Sigmoid colon (tissue), 7 donors: ENCODE measurements around the gene PIGBOS1. TPM values are rescaled to one million over a fixed set of nuclear protein-coding genes. Genes with fewer than 3 reads are reported as not detected.

ENCODE experiments used
- DNase-seq: peaks from one replicate; pipeline ENCODE4 v3.0.0-alpha.2; 2019
- H3K27ac ChIP-seq, 4 donors: fragments of 200-600 bp; sonication (generic); one replicate each; pipeline ENCODE4 v1.5.1; 2016 to 2019; ENCODE audit warnings: mild to moderate bottlenecking in 1 of 4
- H3K27me3 ChIP-seq, 3 donors: fragments of 200-600 bp; sonication (generic); one replicate each; pipeline ENCODE4 v1.5.1; 2019; ENCODE audit warnings: mild to moderate bottlenecking in 1 of 3
- H3K36me3 ChIP-seq, 4 donors: fragments of 200-600 bp; sonication (generic); one replicate each; pipeline ENCODE4 v1.5.1; 2016 to 2019
- H3K4me1 ChIP-seq, 4 donors: fragments of 200-600 bp; sonication (generic); one replicate each; pipeline ENCODE4 v1.5.1; 2017 to 2019
- H3K4me3 ChIP-seq, 4 donors: fragments of 200-600 bp; sonication (generic); one replicate each; pipeline ENCODE4 v1.5.1; 2017 to 2019; ENCODE audit warnings: mild to moderate bottlenecking in 2 of 4, moderate library complexity in 1 of 4
- H3K9me3 ChIP-seq, 4 donors: fragments of 200-600 bp in 3 of 4; sonication (generic) in 3 of 4; one replicate each; pipeline versions ENCODE4 v1.5.1 to v1.6.1; 2013 to 2019
- CTCF ChIP-seq, 4 experiments: fragments of 450-650 bp in 3 of 4; fragments of 200-600 bp in 1 of 4; IDR thresholded peaks; one replicate each; pipeline ENCODE4 v1.5.1; 2016 to 2019; ENCODE audit warnings: antibody characterized with exemption in 4 of 4, mild to moderate bottlenecking in 3 of 4, moderate library complexity in 2 of 4
- EP300 ChIP-seq, 4 donors: sonication (generic); formaldehyde crosslinking; IDR thresholded peaks; one replicate each; pipeline ENCODE4 v1.6.1; 2017; ENCODE audit warnings: antibody characterized with exemption in 4 of 4
- POLR2A ChIP-seq, 2 donors: fragments of 450-650 bp; IDR thresholded peaks; one replicate each; pipeline ENCODE4 v1.6.1; 2016; ENCODE audit warnings: antibody characterized with exemption in 2 of 2, mild to moderate bottlenecking in 2 of 2, moderate library complexity in 2 of 2
- POLR2AphosphoS5 ChIP-seq, 4 donors: sonication (generic); formaldehyde crosslinking; IDR thresholded peaks; one replicate each; pipeline ENCODE4 v1.6.1; 2017; ENCODE audit warnings: antibody characterized with exemption in 4 of 4
- WGBS, 2 donors: extraction: QIAGEN DNeasy Blood & Tissue Kit; methylation state at CpG; one replicate each; pipeline ENCODE4 v1.1.7; 2013; 5-methylcytosine and 5-hydroxymethylcytosine counted together
- intact Hi-C: fragments of 100-400 bp; cut with DNase I; formaldehyde crosslinking; loops from one replicate; pipeline ENCODE4 v1.15.1; 2023
- polyA plus RNA-seq, 3 donors: library from polyadenylated mRNA; stranded (reverse); fragments of 200-250 nt; gene quantifications; one replicate each; pipeline ENCODE4 v1.2.3, GENCODE V29; 2013
- total RNA-seq, 4 donors: library from RNA; depleted of rRNA; stranded (reverse); fragments of >200 nt; gene quantifications; one replicate each; pipeline ENCODE4 v1.1.0, GENCODE V29; 2016
- donor health status: healthy with polysubstance abuse.
- donor health status: Bipolar disorder and iron deficiency.
- donor health status: healthy.

The PIGBOS1 gene
- total and polyA plus RNA-seq, 7 donors = 9.2 to 33.8 (median 19.1) TPM

- H3K36me3 ChIP-seq = peaks cover 0 to 88% (median 6%) of the 10 kb centered on the region in 4 donors
- intact Hi-C loops = no loop called here
- TF ChIP-seq EP300 (IDR thresholded peaks at IDR 0.05) (no peak), CTCF (IDR thresholded peaks at IDR 0.05) (no peak), POLR2A (IDR thresholded peaks at IDR 0.05) (no peak), POLR2AphosphoS5 (IDR thresholded peaks at IDR 0.05) (no peak)
- H3K27me3 ChIP-seq = no peaks in the 10 kb centered on the region
- WGBS, 2 donors = 94 to 99% methylated on average over 1 of the region's 1 CpG
- no peaks in the 10 kb centered on the region for H3K9me3 ChIP-seq
- no peak overlapping the region for H3K27ac ChIP-seq
- no peak for DNase-seq
- H3K4me1 ChIP-seq = no peaks in the 10 kb centered on the region
- no peak overlapping the region for H3K4me3 ChIP-seq
Observed at GRCh38 chr15:55334997-55335396, 16.1 kb upstream of the PIGBOS1 start.

- TF ChIP-seq EP300 (IDR thresholded peaks at IDR 0.05) = no peak
- TF ChIP-seq POLR2A (IDR thresholded peaks at IDR 0.05) = no peak
- TF ChIP-seq CTCF (IDR thresholded peaks at IDR 0.05) = no peak
- no peak for TF ChIP-seq POLR2AphosphoS5 (IDR thresholded peaks at IDR 0.05)
- Histone ChIP-seq H3K27me3 (no peaks in the 10 kb centered on the region), H3K27ac (no peak overlapping the region), H3K9me3 (no peaks in the 10 kb centered on the region), H3K4me3 (no peak overlapping the region), H3K36me3 (peaks cover 0 to 85% (median 6%) of the 10 kb centered on the region in 4 donors), H3K4me1 (no peaks in the 10 kb centered on the region)
- 94% methylated on average over 5 of the region's 5 CpGs for WGBS, 2 donors
- intact Hi-C loops = no loop called here
- no peak for DNase-seq
Observed at GRCh38 chr15:55334371-55334770, 15.4 kb upstream of the PIGBOS1 start.

GRCh38 chr15:55327387-55327786 lies 8.5 kb upstream of the PIGBOS1 start:
- no peak for DNase-seq
- Histone ChIP-seq H3K27me3 (no peaks in the 10 kb centered on the region), H3K4me1 (no peaks in the 10 kb centered on the region), H3K9me3 (no peaks in the 10 kb centered on the region), H3K4me3 (no peak overlapping the region), H3K27ac (no peak overlapping the region), H3K36me3 (peaks cover 0 to 35% (median 0%) of the 10 kb centered on the region in 4 donors)
- TF ChIP-seq CTCF (IDR thresholded peaks at IDR 0.05) (no peak), EP300 (IDR thresholded peaks at IDR 0.05) (no peak)
- WGBS, 2 donors = 79 to 83% methylated on average over 1 of the region's 1 CpG
- intact Hi-C loops = no loop called here

- Histone ChIP-seq H3K4me3 (no peak overlapping the region), H3K9me3 (no peaks in the 10 kb centered on the region), H3K27me3 (no peaks in the 10 kb centered on the region), H3K36me3 (peaks cover 0 to 1% (median 0%) of the 10 kb centered on the region in 4 donors), H3K27ac (no peak overlapping the region), H3K4me1 (peaks cover 0 to 29% (median 21%) of the 10 kb centered on the region in 4 donors)
- DNase-seq = no peak
- 90 to 93% methylated on average over 5 of the region's 5 CpGs for WGBS, 2 donors
- no peak for TF ChIP-seq POLR2A (IDR thresholded peaks at IDR 0.05)
- no peak for TF ChIP-seq EP300 (IDR thresholded peaks at IDR 0.05)
- TF ChIP-seq CTCF (IDR thresholded peaks at IDR 0.05) = no peak
- TF ChIP-seq POLR2AphosphoS5 (IDR thresholded peaks at IDR 0.05) = no peak
- intact Hi-C loops = no loop called here
Observed at GRCh38 chr15:55322467-55322866, 3.5 kb upstream of the PIGBOS1 start.

- no peak for DNase-seq
- intact Hi-C loops = no loop called here
Observed at GRCh38 chr15:55320963-55321362, 2.0 kb upstream of the PIGBOS1 start.

More at GRCh38 chr15:55320963-55321362, 2.0 kb upstream of the PIGBOS1 start:
- WGBS, 2 donors = 86 to 89% methylated on average over 1 of the region's 1 CpG
- H3K4me1 ChIP-seq = peaks cover 0 to 34% (median 28%) of the 10 kb centered on the region in 4 donors
- no peaks in the 10 kb centered on the region for H3K27me3 ChIP-seq
- no peaks in the 10 kb centered on the region for H3K9me3 ChIP-seq
- H3K36me3 ChIP-seq = no peaks in the 10 kb centered on the region
- no peak for TF ChIP-seq POLR2AphosphoS5 (IDR thresholded peaks at IDR 0.05)
- TF ChIP-seq EP300 (IDR thresholded peaks at IDR 0.05) = no peak
- no peak for TF ChIP-seq POLR2A (IDR thresholded peaks at IDR 0.05)
- TF ChIP-seq CTCF (IDR thresholded peaks at IDR 0.05) = no peak
- no peak overlapping the region for H3K27ac ChIP-seq
- no peak overlapping the region for H3K4me3 ChIP-seq
